Lower leg skin (tissue), 3 donors: ENCODE results near the gene BDH1.

Experiments
- CTCF ChIP-seq, 3 donors: fragments of 450-650 bp; IDR thresholded peaks; one replicate each; pipeline ENCODE4 v1.5.1; 2016; ENCODE audit warnings: antibody characterized with exemption in 3 of 3, mild to moderate bottlenecking in 3 of 3, moderate library complexity in 2 of 3
- POLR2A ChIP-seq, 2 donors: fragments of 450-650 bp; IDR thresholded peaks; one replicate each; pipeline ENCODE4 v1.6.1; 2016 to 2017; ENCODE audit warnings: antibody characterized with exemption in 2 of 2, mild to moderate bottlenecking in 1 of 2, moderate library complexity in 1 of 2

DNA sequence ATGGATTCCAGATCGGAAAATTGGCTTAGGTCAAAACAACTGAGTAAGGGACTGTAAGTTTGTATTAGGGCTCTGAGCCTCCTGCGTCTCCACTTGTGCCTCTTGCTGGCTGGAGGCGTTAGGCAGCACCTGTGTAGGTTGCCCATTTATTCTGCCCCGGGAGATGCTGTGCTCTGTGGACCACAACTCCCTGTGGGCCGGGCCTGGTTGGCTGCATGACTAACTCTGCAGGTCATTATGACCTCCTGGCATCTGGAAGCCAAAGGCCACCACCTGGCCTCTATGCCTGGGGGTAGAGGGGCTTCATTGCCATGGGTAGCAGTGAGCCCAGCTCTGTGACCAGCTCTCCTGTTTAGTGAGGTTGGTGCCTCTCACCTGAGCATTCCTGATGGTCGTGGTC, 36.0 kb upstream of the BDH1 start:
- TF ChIP-seq POLR2A (IDR thresholded peaks at IDR 0.05) (no peak), CTCF (IDR thresholded peaks at IDR 0.05) (no peak)
